CD4-positive, alpha-beta T cell treated with Interleukin-6 for 4 hours (primary cell): ENCODE measurements around the gene CBL.

Experiments used
- DNase-seq: peaks from one replicate; pipeline ENCODE4 v3.0.0-alpha.2; 2020; ENCODE audit warnings: mixed read lengths

The CBL gene

DNA sequence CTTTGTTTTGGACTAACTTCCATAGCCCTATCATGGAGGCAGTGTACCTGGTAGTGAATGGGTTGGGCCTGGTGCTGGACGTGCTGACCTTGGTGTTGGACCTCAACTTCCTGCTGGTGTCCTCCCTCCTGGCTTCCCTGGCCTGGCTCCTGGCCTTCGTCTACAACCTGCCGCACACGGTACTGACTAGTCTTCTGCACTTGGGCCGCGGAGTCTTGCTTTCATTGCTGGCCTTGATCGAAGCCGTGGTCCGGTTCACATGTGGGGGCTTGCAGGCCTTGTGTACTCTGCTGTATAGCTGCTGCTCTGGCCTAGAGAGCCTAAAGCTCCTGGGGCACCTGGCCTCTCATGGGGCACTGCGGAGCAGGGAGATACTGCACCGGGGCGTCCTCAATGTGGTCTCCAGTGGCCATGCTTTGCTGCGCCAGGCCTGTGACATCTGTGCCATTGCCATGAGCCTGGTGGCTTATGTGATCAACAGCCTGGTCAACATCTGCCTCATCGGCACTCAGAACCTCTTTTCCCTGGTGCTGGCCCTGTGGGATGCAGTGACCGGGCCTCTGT is 129.0 kb downstream of the CBL start:
- DNase-seq, result no peak

DNA sequence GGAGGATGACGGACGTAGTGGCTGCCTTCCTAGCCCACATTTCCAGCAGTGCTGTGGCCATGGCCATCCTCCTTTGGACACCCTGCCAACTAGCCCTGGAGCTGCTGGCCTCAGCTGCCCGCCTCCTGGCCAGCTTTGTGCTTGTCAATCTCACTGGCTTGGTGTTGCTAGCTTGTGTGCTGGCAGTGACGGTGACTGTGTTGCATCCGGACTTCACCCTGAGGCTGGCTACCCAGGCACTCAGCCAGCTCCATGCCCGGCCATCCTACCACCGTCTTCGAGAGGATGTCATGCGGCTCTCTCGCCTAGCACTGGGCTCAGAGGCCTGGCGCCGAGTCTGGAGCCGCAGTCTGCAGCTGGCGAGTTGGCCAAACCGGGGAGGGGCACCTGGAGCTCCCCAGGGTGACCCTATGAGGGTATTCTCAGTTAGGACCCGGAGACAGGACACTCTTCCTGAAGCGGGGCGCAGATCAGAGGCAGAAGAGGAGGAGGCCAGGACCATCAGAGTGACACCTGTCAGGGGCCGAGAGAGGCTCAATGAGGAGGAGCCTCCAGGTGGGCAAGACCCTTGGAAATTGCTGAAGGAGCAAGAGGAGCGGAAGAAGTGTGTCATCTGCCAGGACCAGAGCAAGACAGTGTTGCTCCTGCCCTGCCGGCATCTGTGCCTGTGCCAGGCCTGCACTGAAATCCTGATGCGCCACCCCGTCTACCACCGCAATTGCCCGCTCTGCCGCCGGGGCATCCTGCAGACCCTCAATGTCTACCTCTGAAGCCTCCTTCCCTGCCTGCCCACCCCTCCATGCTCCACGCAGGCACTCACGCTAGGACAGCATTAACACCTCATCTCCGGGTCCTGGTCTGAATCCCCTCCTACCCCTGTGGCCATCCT is 129.8 kb downstream of the CBL start:
- DNase-seq, result no peak

DNA sequence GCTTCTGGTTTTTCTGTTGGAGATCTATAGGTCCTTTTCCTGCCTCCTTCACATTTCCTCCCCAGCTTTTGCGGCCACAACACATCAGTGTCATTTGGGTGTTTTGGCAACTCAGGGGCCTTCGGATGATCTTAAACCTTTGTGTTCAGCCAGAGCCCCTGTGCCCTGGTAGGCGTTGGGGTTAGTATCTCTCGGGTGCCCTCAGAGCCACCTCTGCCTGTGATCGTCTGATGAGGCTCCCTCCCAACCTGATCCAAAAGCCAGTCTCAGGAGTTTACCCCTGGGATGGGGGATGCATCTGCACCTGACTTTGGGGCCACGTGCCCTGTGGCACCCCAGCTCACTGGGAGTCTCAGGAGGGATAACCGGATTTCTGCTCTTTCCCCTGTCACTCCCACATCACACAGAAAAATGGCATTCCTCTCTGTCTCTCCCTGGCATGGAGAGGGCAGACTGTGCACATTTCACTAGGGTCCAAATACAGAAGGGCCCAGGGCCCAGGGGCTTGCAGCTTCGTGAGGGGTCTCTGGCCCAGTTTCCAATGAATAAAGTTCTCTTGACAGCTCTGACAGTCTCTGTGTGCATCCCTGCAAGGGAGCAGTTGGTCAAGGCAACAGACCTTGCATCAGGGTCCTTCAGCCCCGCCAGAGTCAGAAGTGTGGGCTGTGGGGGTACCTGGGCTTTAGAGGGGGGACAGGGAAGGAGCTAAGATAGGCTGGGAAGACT is 130.8 kb downstream of the CBL start:
- DNase-seq, result no peak

DNA sequence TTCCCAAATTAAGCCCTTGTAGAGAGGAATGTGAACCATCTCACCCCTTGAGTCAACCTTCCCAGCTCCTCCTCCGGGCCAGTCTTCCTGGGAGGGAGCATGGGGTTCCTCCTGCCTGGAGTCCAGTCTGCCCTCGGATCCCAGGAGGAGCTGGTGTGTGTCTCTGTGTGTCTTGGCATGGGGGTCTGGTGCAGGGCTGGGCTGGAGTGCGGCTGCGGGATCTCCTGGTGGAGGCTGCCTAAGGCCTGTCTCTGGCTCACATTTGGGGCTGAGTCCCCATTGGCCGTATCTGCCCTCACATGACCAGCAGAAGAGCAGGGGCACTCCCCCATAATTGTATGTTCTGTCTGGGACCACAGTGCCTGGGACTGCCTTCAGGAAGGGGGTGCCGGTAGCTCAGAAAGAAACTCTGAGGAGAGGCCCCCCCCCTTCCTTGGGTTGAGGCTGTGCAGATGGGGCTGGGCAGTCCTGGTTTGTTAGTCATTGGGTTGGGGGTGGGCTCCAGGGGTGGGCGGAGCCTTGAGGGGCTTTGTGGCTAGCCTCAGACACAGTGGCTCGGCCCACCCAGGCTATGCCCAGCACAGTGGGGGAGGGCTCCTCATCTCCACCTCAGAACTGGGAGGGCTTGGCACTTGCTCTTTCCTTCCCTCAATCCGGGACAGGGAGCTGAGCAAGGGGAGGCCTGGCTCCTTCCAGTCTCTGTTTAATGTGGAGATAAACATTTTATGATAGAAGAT is 131.6 kb downstream of the CBL start:
- no peak for DNase-seq

DNA sequence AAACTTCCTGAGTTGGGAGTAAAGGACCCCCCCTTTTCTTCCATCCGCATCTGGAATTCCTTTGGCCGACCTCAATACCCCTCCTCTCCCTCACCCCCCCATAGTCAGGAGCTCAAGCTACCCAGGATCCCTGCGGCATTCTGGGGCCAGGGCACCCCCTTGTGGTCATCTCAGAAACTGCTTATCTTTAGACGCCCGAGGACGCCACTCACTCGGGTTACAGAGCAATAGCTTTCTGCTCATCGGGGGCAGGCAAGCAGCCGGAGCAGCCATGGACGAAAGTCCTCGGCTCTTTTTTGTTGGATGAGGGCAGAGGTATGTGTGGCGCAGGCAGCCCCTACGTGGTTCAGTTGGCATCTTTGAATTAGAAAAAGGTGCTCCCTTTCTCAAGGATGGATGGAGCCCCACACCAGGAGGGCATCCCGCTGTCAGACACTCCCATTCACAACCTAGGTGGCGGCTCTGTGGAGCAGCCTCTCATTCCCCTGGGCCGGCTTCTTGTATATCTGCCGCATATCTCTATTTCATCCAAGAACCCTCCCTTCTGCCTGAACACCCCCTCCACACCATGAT is 132.3 kb downstream of the CBL start:
- peak; percentile 74 for DNase-seq

DNA sequence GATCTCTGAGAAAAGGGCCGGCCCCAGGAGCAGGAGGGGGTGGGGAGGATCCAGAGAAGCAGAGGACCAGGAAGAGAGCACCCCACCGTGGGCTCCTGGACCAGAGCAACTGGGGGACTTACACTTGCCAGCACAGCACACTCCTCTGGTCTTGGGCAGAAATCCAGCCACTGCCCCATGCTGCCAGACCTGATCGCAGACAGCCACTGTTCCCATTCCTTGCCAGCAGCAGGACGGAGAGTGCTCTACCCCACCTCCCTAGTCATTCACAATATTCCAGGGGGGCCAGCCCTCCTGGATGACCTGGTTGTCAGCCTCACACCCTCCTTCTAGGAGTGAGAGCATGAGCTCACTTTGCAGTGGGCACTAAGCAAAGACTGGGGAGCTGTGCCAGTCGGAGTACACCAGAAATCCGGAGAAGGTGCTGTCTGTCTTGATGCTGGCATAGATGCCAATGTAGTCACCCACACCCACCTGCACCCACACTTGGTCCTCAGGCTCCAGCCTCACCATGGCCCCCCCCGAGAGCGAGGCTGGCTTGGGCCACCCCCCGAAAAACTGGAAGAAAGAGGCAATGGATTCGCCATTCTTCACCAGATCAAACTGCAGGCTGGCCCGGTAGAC is 132.9 kb downstream of the CBL start:
- DNase-seq, result no peak

DNA sequence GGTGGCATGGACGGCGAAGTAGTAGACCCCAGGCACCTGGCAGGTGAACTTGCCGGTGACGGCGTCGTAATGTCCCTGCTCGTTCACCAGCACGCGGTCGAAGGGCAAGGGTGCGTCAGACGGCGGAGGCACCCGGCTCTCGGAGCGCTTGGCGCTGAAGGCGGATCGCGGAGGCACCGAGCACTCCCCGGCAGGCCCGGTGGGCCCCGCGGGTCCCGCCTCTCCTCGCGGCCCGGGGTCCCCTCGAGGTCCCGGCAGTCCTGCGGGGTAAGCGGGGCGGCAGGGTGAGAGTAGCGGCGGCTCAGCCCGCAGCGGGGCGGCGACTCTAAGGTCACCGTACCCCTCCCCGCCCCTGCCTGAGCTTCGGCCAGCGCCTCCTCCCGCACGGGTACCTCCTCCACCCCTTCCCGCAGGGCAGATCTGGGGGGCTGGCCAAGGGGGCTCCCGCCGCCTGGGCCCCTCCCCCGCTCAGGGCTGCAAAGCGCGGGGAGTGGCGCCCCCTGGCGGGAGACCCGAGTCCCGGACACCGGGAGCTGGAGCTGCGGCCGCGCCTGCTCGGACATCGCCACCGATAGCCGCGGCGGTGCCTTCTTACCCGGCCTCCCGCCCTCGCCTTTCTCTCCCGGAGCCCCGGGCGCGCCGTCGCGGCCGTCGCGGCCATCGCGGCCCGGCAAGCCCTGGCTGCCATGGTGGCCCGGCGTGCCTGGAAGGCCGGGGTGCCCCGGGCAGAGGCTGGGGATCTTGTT is 133.6 kb downstream of the CBL start:
- DNase-seq, result peak; percentile 47

DNA sequence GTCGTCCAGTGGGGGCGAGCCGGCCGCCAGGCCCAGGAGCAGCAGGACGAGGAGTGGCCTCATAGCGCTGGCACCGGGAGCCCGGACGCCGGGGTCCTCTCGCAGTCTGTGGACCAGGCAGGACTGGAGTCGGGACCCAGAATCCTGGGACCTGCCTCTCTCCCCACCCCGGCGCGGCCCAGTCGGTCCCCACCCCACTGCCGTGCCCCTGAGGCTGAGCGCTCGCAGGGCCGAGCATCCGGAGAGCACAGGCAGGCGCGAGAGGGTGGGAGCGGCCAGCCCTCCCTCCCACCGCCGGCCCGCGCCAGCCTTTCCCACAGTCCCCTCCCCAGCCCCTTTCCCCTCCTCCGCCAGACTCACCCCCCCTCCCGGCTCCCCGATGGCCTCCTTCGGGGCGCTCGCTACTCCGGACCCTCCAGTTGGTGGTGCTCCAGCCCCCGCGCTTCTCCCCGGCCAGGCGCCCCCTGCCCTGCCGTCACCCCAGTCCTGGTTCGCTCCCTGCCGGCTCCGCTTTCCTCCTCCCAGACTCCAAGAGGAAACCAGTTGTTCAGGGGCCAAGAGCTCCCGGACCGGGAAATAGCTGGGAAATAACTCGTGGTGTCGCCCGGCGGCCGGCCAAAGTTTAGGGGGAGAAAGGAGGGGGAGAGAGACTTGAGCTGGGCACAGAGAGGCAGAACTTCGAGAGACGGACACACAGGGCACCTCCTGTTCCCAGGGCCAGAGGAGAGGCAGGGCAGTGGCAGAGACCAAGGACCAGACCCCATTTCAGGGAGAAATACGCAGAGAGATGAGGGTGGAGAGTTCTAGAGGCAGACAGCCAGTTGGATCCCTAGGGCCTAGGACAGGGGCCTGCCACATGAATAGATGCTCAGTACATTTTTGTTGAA is 134.4 kb downstream of the CBL start, which contains the start of gene C1QTNF5:
TSS of gene C1QTNF5 (minus strand) at position 549 of the 887 bp plus-strand sequence. CDS start at position 63, 486 bp downstream.
- no peak for DNase-seq

DNA sequence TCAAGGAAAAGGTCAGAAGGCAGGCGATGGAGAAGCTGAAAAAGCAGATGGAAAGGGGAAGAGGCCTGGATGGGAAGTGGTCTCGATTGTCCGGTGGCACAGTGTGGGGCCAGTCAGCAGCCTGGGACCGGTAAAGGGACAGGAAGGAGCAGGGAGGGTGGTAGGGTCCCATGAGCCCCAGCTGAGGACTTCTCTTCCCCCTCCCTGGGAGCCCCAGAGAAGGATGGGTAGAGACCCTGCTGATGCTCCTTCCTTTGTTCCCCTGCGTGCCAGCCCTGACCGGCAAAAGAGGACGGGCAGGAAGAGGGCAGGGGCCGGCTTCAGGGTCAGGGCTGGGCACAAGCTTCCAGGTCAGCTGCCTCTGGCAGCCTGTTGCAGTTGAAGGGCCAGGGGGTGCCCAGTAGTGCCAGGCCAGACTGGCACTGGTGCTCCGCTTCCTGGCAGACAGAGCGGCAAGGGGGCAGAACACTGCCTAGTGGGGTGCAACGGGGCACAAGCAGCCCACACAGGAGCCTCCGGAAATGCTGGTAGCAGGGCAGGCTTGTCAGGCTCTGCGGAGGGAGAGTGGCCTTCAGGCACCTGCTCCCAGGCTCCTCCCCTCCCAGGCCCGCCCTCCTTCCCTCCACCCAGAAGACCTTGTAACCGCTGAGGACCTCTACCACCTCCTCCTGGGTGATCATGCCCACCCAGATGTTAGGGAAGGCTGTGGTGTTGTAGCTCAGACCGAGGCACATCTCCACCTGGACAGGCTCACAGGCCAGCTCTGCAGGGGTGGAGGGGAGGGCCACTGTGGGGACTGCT is 135.3 kb downstream of the CBL start:
- no peak for DNase-seq

DNA sequence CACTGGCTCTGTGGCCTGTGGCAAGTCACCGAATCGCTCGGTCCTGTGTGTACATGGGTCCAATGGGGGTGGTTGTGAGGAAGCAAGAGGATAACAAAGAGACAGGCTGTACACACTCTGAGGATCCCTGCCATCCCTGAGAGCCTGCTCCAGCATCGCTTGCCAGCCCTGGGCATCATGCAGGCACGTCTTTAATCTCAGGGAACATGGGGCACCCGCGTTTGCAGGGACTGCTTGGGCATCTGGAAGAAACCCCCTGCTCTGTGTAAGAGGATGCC is 135.8 kb downstream of the CBL start:
- DNase-seq, result no peak

DNA sequence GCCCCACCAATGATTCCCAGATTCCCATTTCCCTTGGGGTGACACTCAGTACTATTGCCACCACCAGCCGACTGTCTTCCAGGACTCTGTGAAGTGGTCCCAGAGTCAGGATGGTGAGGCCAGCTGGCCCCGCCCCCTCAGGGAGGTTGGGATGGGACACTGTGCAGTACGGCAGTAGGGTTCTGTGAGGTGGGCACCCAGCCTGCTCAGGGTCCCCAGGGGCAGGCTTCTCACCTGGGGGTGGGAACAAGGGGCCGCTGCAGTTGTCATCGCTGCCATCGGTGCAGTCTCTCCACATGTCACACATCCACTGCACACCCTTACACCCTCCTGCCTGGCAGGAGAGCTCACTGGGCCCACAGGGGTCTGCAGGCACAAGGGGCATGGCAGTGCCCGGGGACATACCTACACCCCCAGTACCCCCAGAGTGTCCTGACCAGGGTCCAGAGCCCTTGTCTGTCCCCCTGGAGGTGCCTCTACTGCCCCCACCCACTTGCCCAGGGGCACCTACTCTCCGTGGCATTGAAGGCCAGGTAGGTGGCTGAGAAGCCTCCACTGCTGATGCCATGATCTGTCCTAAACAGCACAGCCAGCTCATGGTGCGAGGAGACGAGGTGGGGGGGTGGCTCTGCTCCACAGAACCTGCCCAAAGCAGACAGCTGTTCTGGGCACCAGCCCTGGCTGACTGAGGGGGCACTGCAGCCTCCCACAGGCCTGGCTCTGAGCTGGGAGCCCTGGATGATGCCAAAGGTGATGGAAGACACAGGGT is 136.4 kb downstream of the CBL start:
- no peak for DNase-seq

DNA sequence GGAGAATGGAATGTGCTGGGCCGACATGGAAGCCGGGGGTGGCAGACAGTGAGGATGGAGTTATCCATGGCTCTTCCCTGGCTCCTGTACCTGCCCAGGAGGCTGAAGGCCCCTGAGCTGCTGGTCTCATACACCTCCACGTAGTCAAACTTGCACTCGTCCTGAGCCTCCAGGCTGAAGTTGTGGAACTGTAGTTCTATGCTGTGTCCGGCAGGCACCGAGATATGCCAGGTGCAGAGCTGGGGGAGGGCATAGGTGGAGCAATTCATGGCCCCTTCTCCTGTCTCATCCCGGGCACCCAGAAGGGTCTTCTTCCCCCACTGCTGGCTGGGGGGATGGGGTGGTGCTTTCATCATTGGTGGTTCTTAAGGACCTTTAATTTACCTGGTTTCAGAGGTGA is 137.6 kb downstream of the CBL start:
- no peak for DNase-seq

DNA sequence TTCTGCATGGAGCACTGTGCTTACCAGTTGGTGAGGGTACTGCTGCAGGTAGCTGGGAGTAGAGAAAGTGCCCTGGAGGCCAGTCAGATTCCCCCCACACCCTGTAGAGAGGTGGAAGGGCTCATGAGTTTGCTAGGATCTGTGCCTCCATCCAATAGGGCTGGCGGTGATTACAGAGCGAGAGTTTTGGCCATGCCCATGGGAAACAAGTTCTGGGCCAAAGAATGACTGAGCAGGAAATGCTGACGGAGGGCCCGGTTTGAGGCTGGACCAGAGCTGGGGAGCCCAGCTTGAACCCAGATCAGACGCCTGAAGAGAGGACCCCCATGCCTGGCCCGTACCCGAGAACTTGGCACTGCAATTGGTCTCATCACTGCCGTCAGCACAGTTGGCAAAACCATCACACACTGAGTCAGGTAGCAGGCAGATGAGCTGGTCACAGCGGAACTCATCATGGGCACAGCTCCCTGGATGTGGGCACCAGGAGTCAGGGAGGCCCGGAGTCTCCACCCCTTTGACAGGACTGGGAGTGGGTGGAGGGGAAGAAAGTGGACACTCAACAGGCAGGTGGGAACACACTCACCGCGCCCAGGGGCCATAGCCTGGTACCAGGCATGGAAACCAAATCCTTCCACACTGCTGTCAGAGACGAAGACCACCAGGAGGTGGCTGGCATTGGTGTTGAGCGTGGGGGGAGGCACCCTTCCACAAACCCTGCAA is 138.3 kb downstream of the CBL start:
- no peak for DNase-seq

DNA sequence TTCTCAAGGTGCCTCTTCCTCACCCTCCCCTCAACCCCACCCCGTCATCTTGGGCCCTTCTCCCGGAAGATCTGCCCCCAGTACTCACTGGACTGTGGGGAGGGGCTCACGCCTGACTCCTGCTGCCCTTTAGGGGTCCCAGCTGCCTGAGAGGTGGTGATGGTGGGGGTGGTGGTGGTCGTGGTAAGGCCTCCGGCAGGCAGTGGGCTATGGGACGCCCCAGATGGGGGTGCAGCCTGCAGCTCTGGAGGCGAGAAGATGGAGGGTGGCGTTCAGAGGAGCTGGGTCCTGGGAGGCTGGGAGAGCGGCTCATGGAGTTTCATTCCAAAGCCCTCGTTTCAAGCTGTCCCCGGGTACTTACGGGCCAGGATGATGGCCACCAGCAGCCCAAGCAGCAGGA is 139.5 kb downstream of the CBL start:
- no peak for DNase-seq

DNA sequence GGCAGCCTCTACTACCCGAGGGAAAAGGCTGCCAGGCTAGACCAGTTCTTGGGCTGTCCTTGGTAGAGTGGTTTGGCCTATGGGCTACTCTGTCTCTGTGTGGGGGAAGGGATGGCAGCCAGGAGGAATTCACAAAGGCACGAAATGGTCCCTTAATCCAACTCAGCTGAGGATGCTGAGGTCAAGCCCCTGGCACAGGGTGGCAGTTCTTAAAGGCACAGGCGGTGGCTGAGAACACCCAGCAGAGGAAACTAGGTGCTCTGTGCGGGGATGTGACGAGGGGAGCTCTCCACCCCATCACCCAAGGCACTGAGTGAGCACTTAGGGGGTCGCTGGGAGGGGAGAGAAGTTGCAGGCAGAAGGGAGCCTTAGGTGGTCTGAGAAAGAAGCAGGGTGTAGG is 140.5 kb downstream of the CBL start, which contains the start of gene MFRP:
TSS of gene MFRP (minus strand) at position 101 of the 400 bp plus-strand sequence. CDS start 192 bp downstream, outside the sequence.
- no peak for DNase-seq

DNA sequence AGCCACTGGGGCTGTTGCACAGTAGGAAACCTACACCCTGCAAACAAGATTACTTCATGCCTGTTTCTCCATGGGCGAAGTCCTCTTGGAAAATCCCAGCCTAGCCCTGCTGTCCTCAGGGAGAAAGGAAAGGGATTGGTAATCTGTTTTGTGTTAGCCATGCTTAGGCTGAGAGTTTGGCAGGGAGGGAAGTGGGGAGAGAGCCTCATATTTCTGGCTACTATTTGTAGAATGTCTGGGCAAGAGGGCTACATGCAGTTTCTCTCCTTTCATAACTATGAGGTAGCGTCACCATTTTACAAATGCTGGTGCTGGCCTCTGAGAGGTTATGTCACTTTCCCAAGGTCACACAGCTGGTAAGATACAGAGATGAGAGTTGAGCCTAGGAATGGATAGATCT is 141.1 kb downstream of the CBL start:
- DNase-seq, result no peak

DNA sequence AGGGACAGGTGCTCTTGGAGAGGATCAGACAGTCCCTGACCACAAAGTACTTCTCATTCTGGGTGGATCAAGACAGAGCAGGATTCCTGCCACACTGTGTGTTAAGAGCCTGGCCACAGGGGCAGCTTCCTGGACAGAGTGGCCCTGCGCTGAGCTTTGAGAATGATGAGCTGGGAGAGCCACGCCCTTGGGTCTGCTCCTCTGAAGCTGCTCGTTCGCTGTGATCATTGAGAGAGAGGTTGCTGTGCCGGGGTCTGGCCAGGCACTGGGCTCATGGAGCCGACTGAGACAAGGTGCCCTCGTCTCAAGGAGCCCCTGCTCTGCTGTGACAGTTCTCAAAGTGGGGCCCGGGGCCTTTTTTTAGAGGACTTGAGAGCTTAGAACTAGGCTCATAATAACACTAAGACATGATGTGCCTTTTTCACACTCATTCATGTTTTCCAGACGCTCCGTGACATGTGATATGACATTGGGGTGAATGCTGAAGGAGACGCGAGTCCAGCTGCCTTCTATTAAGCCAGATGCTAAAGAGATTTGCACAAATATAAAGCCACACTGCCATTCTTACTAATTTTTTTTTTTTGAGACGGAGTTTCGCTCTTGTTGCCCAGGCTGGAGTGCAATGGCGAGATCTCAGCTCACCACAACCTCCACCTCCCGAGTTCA is 141.9 kb downstream of the CBL start:
- DNase-seq, result no peak

DNA sequence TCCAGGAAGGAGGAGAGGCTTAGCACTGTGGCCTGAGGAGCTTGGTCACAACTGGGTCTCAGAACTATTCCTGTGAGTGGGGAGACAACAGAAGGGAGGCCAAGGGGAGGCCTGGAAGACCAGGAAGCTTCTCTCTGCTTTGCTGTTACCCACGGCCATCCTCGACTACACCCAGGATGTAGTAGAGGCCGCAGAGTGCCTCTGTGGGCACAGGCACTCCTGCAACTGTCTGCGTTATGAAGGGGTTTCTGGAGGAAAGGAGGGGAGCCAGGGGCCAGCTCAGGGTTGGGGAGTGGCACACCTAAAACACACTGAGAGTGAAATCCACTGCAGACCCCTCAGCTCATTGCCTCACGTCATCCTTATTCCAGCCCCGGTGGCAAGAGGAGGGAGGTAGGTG is 144.2 kb downstream of the CBL start:
- no peak for DNase-seq
